ENCODE measurements around the gene TMEM270. TPM values are rescaled to one million over a fixed set of nuclear protein-coding genes. Genes with fewer than 3 reads are reported as not detected.
A peak's percentile ranks its signal among the peaks of the same experiment; 100 is the strongest.

Gene TMEM270
- total and polyA plus RNA-seq, 2 of the 4 experiments (the other 2 are of a cell fraction), result 0.17 TPM; not detected in 1

DNA sequence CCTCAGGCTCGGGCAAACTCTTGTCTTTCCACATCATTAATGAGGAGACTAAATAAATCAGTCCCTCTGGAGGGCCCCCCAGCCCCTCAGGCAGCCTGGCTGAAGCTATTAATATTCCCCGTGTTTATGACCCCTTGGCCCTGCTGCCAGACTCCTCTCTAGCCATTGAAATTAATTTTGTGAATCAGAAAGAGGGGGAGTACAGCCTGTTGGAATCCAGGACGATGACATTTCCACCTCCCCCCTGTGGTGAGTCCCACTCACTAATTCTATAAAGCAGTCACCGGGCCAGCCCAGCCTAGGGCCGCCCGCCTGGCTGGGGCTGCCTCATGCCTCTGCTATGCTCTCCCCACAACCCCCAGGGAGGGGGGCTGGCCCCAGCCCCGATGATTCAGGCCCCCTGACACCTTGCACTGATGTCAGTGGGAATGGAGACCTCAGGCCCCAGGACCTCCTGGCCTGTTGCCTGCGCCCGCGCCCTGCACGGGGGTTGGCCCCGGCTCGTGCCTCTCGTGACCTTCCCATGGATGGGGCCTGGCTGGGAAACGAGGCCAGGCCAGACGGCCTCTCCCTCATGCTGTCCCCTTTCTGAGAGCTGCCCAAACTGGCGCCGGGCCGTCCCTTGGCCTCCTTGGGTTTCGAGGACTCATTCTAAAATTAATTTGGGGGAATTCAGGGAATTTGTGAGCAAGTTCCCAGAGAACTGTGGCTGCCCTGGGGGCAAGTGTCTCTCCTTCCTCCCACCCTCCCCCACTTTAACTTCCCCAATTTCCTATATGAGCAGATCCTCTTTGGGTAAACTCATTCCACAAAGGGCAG is 34.0 kb downstream of the TMEM270 start:
- H2AK5ac ChIP-seq (ENCODE audit: low read depth, low read length), result peak overlapping the region; percentile 98
- peak overlapping the region; percentile 65 for H2AK9ac ChIP-seq (replicated peaks; ENCODE audit: low read depth, low read length, poor library complexity)
- in situ Hi-C loops (cut with MboI; ENCODE audit: low sequenced_read_pairs) (no loop called here), intact Hi-C loops (cut with micrococcal nuclease) (loop anchor here (5.0 kb wide), 1 partner anchor 107 kb away; no protein-coding TSS in a partner anchor), dilution Hi-C loops (cut with HindIII; ENCODE audit: low sequenced_read_pairs, unreplicated experiment) (no loop called here)
- H3K9ac ChIP-seq (ENCODE audit: low read depth, low read length), result peak overlapping the region; percentile 15; the same call in 1 of the 2 replicates
- BruUV-seq (replicated peaks), result no TSS peak
- peak overlapping the region; percentile 4 for H3K4me2 ChIP-seq (ENCODE audit: low read depth, low read length)
- H3K79me1 ChIP-seq (ENCODE audit: low read depth in 1 of 2, low read length in 2 of 2), result 0 out of 4 replicates have a peak, but pooled peaks cover 0 to 4% of the 10 kb centered on the region in 2 experiments
- H2BK120ac ChIP-seq (ENCODE audit: low read depth, low read length), result peak overlapping the region; percentile 93
- ATAC-seq (ENCODE audit: low read depth) (peak; percentile 93), DNase-seq (peak; percentile 96)
- H3K4ac ChIP-seq (ENCODE audit: low read depth, low read length), result peak overlapping the region; percentile 91
- H4K20me1 ChIP-seq (ENCODE audit: insufficient read depth, low read length), result no peaks in the 10 kb centered on the region
- peak overlapping the region; percentile 87 for H3K14ac ChIP-seq (replicated peaks; ENCODE audit: low read depth, low read length)
- peaks cover 26% of the 10 kb centered on the region for H3K9me1 ChIP-seq (ENCODE audit: insufficient read depth, low read length)
- H3K23ac ChIP-seq (ENCODE audit: low read depth, low read length), result peak overlapping the region; percentile 89
- WGBS, 2 experiments (ENCODE audit: extremely low coverage in 2 of 2, insufficient read length in 1 of 2), result 4% methylated on average over 4 of the region's 20 CpGs; no CpG with 5 or more reads in 1 of the 2 experiments
- H3K56ac ChIP-seq (ENCODE audit: extremely low read depth, insufficient read depth, low read length), result peak overlapping the region; percentile 68
- no peaks in the 10 kb centered on the region; the same call in 1 of the 2 replicates for H3K9me3 ChIP-seq (ENCODE audit: control insufficient read depth, insufficient read depth, low read length)
- peak overlapping the region; percentile 96 for H4K91ac ChIP-seq (ENCODE audit: insufficient read depth, low read depth, low read length)
- H4K5ac ChIP-seq (ENCODE audit: low read depth, low read length), result no peak overlapping the region
- peaks cover 43% of the 10 kb centered on the region for H3K4me1 ChIP-seq (ENCODE audit: control insufficient read depth, insufficient read depth, low read length)
- peak overlapping the region; percentile 74 for H2BK5ac ChIP-seq (ENCODE audit: low read depth, low read length, poor library complexity, severe bottlenecking)
- peak overlapping the region; percentile 87 for H2AFZ ChIP-seq (replicated peaks; ENCODE audit: low read length, poor library complexity)
- POLR2A ChIA-PET (ENCODE audit: unreplicated experiment), result no interaction called here
- H3K4me3 ChIP-seq (ENCODE audit: insufficient read depth, low read depth, low read length), result no peak overlapping the region
- peak overlapping the region; percentile 65 for H3K27ac ChIP-seq (ENCODE audit: insufficient read depth, low read length)
- no peaks in the 10 kb centered on the region for H3K36me3 ChIP-seq (ENCODE audit: control insufficient read depth, insufficient read depth, low read length)
- peak overlapping the region; percentile 67; the same call in 1 of the 2 replicates for H3K18ac ChIP-seq (ENCODE audit: low read depth, low read length)
- peak overlapping the region; percentile 96; the same call in 2 of the 3 replicates for H2BK15ac ChIP-seq (ENCODE audit: low read depth, low read length)
- CTCF ChIA-PET, result interaction anchor here (1.4 kb wide), 1 partner anchor 132 kb away, joined by 4 read pairs; no protein-coding TSS in a partner anchor
- peak overlapping the region; percentile 97 for H2BK20ac ChIP-seq (ENCODE audit: low read depth, low read length)
- H3K27me3 ChIP-seq (ENCODE audit: control insufficient read depth, insufficient read depth, low read length), result no peaks in the 10 kb centered on the region
- H4K8ac ChIP-seq (ENCODE audit: low read depth in 2 of 2, low read length in 2 of 2), result peak overlapping the region; percentile 76 to 82
- TF ChIP-seq SMC3 (IDR thresholded peaks at IDR 0.05; ENCODE audit: low read depth, low read length), result no peak
- TF ChIP-seq USF2 (IDR thresholded peaks at IDR 0.05; ENCODE audit: low read depth, low read length), result peak; percentile 72
- no peak; the same call in 1 of the 2 replicates for TF ChIP-seq POLR2A (IDR thresholded peaks at IDR 0.05; ENCODE audit: low read depth, low read length)
- TF ChIP-seq ELK1 (IDR thresholded peaks at IDR 0.05; ENCODE audit: borderline replicate concordance, low read depth, low read length), result no peak
- TF ChIP-seq MAZ (IDR thresholded peaks at IDR 0.05; ENCODE audit: borderline replicate concordance, low read depth, low read length), result peak; percentile 98
- peak; percentile 16; the same call in 1 of the 2 replicates for TF ChIP-seq CEBPB (IDR thresholded peaks at IDR 0.05; ENCODE audit: low read depth, low read length)
- peak; percentile 19; the same call in 1 of the 2 replicates for TF ChIP-seq NFE2L2 (IDR thresholded peaks at IDR 0.05; ENCODE audit: low read depth, low read length)
- peak; percentile 98 for TF ChIP-seq FOS (IDR thresholded peaks at IDR 0.05; ENCODE audit: low read depth, low read length)
- peak; percentile 33 for TF ChIP-seq RAD21 (IDR thresholded peaks at IDR 0.05; ENCODE audit: low read length)
- TF ChIP-seq, protein P1, sequence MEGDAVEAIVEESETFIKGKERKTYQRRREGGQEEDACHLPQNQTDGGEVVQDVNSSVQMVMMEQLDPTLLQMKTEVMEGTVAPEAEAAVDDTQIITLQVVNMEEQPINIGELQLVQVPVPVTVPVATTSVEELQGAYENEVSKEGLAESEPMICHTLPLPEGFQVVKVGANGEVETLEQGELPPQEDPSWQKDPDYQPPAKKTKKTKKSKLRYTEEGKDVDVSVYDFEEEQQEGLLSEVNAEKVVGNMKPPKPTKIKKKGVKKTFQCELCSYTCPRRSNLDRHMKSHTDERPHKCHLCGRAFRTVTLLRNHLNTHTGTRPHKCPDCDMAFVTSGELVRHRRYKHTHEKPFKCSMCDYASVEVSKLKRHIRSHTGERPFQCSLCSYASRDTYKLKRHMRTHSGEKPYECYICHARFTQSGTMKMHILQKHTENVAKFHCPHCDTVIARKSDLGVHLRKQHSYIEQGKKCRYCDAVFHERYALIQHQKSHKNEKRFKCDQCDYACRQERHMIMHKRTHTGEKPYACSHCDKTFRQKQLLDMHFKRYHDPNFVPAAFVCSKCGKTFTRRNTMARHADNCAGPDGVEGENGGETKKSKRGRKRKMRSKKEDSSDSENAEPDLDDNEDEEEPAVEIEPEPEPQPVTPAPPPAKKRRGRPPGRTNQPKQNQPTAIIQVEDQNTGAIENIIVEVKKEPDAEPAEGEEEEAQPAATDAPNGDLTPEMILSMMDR (conservative IDR thresholded peaks at IDR 0.05; ENCODE audit: low read depth, low read length), result peak; percentile 31; the same call in 1 of the 2 replicates
- TF ChIP-seq RCOR1 (IDR thresholded peaks at IDR 0.05; ENCODE audit: insufficient replicate concordance, low read length), result peak; percentile 94
- no peak for TF ChIP-seq MXI1 (IDR thresholded peaks at IDR 0.05; ENCODE audit: borderline replicate concordance, low read depth, low read length)
- TF ChIP-seq MAFK (IDR thresholded peaks at IDR 0.05; ENCODE audit: low read depth, low read length), result no peak
